GM18511 (cell line): ENCODE measurements around the gene CSE1L.
"Not testable (repeated sequence)": the region's sequence is repeated elsewhere in the genome, so short reads cannot be mapped to it uniquely, and the experiment has no call there.

ENCODE experiments used
- ATAC-seq: cut with Tn5 transposase; IDR thresholded peaks from one replicate; pipeline ENCODE4 v1.9.1; 2021; ENCODE audit warnings: mild to moderate bottlenecking, moderate library complexity; ENCODE audit not compliant: unreplicated experiment

Gene CSE1L

DNA sequence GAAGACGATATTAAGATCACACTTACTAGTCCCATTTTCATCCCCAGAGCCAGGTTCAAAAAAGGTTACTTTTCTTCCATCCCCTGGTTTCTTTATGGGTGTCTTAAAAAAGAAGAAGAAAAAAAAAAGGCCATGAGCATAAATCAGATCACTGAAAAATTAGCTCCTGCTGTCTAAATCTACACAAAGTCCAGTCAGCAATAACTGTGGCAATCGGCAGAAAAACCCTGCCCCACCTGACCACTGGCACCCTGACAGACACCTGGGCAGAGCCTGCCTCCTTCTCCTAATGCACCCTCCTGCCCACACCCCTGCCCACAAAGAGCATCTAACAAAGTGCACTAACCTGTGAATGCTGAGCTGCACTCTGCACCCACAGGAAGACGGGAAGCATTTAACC, 72.2 kb downstream of the CSE1L start:
- no peak for ATAC-seq

DNA sequence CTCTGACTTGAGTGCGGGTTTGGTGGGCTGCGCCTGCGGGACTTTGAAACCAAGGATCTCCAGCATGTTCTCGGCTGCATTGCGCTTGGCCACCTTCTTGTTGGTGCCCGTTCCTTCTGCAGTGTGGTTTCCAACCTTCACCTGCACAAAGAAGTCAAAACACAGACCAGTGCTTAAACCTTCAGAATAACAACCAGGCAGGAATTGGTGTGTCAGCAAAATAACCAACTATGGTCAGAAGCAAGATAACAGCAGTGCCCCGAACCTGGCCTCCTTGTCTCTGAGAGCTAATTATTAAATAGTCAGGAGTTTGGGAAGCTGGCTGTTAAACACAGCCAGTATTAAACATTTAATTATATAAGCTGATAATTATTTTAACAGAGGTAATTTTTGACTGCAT, 73.9 kb downstream of the CSE1L start:
- no peak for ATAC-seq

DNA sequence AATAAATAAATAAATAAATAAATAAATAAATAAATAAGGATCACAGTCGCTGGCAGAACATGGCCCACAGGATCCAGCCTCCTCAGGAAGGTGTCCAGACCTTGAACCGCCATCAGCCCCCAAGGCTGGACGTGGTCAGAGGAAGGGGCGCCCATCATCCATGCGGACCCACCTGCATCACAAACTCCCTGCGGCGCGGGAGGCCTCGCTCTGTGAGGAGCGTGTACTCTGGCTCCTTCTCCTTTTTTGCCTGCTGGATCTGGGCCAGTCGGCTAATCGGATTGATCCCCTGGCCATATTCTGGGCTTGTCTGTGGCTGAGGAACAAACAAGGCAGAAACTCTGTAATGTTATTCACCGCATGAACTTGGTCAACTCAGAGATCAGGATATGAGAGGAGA, 76.8 kb downstream of the CSE1L start:
- no peak for ATAC-seq

DNA sequence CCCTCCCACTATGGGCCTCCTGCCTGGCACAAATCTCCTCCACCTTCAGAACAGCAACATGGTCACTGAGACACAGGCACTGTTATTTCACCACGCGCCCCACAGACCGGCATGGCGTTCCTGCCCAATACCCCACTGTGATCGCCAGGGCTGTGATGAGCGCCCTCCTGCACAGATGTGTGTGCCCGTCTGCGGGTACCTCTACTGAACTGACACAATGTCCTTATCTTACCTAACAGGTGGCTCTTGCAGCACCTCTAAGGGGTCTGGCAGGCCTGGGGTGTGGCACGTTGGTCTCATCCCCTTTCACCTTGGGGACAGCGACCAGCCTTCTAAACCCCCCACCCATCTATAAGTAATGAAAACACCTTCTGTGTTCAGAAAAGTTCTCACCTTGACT, 77.9 kb downstream of the CSE1L start:
- ATAC-seq, result no peak

DNA sequence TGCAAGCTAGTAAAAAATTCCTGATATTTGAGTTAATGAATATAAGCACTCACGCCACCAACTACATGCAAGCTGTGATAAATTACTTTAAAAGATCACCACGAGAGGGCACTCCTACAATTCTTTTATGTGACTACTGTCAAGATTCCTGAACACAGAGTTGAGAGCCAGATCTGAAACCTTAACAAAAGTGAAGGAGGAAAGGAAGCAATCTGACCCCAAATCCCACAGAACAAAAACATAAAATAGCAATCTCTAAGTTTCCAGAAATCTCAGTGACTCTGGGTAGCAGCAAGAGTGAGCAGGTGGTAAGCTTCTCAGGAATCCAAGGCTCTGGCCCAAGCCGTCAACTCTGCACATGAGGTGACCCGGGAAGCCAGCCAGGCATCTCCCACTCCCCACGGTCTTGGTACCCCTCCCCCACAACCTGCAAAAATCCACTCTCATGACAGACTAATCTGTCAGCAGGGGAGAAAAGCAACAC, 86.9 kb downstream of the CSE1L start:
- ATAC-seq, result no peak

DNA sequence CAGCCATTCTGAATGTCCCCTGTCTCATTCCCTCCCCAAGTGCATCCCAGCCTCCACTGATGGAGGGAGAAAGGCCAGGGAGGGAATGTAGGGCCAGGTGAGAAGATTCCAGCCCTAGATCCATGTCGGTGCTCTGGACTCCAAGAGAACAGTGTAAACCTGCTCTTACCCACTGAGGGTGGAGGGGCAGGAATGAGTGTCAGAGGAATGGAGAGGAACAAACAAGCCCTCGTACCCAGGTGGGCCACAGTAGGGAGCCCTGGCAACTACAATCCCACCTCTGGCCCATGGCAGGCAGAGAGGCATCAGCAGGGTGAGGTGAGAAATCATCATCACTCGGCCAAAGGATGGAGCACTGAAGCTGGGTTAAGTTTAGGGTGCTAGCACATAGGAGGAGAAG, 87.5 kb downstream of the CSE1L start:
- no peak for ATAC-seq

DNA sequence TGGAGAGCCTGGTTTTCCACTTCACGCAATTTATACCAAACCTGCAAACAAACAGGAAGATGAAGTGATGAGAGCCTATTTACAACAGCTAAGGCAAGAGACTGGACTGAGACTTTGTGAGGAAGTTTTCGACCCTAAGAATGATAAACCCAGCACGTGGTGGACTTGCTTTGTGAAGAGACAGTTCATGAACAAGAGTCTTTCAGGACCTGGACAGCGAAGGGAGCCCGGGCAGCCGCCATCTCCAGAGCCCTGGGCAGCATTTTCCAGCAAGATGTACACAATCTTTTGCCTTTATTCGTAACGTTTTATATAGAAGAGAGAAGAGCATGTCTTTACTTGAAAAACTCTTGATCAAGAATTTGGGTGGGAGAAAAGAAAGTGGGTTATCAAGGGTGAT, 88.7 kb downstream of the CSE1L start:
- not testable (repeated sequence) for ATAC-seq

DNA sequence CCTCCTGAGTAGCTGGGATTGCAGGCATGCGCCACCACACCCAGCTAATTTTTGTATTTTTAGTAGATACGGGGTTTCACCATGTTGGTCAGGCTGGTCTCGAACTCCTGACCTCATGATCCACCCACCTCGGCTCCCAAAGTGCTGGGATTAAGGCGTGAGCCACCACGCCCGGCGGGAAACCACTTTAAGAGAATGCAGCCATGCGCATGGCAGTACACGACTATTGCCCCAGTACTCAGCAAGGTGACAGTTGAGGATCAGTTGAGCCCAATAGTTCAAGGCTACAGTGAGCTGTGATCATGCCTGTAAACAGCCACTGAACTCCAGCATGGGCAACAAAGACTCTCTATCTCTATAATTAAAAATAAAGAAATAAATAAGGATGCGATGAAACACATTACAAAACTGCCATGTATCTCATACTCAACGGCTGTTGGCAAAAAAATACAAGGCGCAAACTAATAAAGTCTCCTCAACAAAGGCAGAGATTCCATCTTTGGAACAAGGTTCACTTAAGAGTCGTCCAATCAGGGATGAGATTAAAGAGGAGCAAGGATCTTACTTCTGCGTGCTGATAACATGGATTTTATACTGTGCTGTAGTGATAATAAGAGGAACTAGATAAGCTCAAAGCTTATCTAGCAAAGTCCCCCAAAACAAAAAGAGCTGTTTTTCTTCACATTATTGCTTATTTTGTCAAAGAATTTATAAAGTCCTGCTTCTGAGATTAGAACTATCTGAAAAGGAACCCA, 90.9 kb downstream of the CSE1L start:
- no peak for ATAC-seq

DNA sequence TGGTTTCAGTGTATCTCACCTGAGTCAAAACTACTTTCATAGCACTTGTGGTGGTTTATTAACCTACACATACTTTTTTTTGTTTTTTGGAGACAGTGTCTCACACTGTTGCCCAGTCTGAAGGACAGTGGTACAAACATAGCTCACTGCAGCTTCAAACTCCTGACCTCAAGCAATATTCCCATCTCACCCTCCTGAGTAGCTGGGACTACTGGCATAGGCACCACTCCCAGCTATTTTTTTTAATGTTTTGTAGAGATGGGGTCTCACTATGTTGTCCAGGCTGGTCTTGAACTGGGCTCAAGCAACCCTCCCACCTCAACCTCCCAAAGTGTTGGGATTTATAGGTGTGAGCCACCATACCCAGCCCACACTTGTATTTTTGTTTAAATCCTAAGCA, 92.3 kb downstream of the CSE1L start:
- no peak for ATAC-seq

DNA sequence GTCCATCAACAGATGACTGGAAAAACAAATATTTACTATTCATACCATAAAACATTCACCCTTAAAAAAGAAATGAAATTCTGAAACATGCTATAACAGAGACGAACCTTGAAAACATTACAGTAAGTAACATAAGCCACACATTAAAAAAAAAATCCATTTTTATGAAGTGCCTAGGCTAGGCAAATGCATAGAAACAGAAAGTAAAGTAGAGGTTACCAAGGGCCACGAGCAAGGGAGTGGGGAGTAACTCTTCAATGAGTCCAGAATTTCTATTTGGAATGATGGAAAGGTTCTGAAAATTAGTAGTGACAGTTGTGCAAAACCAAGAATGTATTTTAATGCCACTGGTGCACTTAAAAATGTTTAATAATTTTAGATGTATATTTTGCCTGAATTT, 94.3 kb downstream of the CSE1L start:
- ATAC-seq, result no peak

DNA sequence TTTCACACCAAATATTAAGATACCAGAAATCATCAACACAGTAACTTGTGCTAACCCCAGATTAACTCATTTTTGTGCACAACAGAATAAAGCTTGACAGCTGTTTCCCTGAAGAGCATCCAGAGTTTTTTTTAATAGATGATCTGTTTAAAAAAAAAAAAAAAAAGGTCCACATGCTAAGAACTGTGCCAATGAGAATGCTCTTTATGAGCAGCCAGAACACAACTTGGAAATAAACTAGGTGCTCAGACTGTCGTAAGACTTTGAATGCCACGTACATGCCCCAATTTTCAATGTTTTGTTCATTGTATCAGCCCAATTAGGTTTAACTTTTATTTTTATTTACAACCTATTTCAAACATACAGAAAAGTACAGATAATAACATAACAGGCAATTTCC, 94.7 kb downstream of the CSE1L start:
- ATAC-seq, result no peak
